ENCODE measurements around the gene DIS3L. TPM values are rescaled to one million over a fixed set of nuclear protein-coding genes. Genes with fewer than 3 reads are reported as not detected.

DIS3L gene
- polyA plus RNA-seq, 1 donor: 31.4 TPM

Other genes with a start within 250 kb of the DIS3L start
- gene MEGF11, start 39.8 kb upstream of the DIS3L start, polyA plus RNA-seq (ENCODE audit: insufficient read length): 0.28 TPM
- gene TIPIN, start 63.1 kb downstream of the DIS3L start, polyA plus RNA-seq (ENCODE audit: insufficient read length): 12.0 TPM
- gene MAP2K1, start 93.3 kb downstream of the DIS3L start, polyA plus RNA-seq (ENCODE audit: insufficient read length): 109 TPM
- gene SNAPC5, start 204.2 kb downstream of the DIS3L start, polyA plus RNA-seq (ENCODE audit: insufficient read length): 33.7 TPM
- gene RPL4, start 211.3 kb downstream of the DIS3L start, polyA plus RNA-seq (ENCODE audit: insufficient read length): 6,035 TPM
- gene ZWILCH, start 211.8 kb downstream of the DIS3L start, polyA plus RNA-seq (ENCODE audit: insufficient read length): 13.4 TPM